GM18502 (cell line): ENCODE results near the gene GRB7.
"Not testable (repeated sequence)": the region's sequence is repeated elsewhere in the genome, so short reads cannot be mapped to it uniquely, and the experiment has no call there.

Source experiments
- ATAC-seq: cut with Tn5 transposase; IDR thresholded peaks from one replicate; pipeline ENCODE4 v1.9.1; 2021; ENCODE audit warnings: mild to moderate bottlenecking; ENCODE audit not compliant: unreplicated experiment, poor library complexity

Gene GRB7

GRCh38 chr17:39709319-39709997 is 28.3 kb upstream of the GRB7 start:
- ATAC-seq, result no peak

GRCh38 chr17:39709998-39710964 is 27.5 kb upstream of the GRB7 start:
- no peak for ATAC-seq

DNA sequence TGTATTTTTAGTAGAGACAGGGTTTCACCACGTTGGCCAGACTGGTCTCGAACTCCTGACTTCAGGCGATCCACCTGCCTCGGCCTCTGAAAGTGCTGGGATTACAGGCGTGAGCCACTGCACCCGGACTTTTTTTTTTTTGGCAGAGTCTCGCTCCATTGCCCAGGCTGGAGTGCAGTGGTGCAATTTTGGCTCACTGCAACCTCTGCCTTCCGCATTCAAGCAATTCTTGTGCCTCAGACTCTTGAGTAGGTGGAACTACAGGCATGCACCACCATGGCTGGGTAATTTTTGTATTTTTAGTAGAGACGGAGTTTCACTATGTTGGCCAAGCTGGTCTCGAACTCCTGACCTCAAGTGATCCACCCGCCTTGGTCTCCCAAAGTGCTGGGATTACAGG is 26.7 kb upstream of the GRB7 start:
- ATAC-seq, result not testable (repeated sequence)

GRCh38 chr17:39711851-39712250 is 25.9 kb upstream of the GRB7 start:
- no peak for ATAC-seq

GRCh38 chr17:39714234-39714633 is 23.5 kb upstream of the GRB7 start:
- ATAC-seq, result no peak

GRCh38 chr17:39715375-39716072 is 22.2 kb upstream of the GRB7 start:
- ATAC-seq, result no peak

DNA sequence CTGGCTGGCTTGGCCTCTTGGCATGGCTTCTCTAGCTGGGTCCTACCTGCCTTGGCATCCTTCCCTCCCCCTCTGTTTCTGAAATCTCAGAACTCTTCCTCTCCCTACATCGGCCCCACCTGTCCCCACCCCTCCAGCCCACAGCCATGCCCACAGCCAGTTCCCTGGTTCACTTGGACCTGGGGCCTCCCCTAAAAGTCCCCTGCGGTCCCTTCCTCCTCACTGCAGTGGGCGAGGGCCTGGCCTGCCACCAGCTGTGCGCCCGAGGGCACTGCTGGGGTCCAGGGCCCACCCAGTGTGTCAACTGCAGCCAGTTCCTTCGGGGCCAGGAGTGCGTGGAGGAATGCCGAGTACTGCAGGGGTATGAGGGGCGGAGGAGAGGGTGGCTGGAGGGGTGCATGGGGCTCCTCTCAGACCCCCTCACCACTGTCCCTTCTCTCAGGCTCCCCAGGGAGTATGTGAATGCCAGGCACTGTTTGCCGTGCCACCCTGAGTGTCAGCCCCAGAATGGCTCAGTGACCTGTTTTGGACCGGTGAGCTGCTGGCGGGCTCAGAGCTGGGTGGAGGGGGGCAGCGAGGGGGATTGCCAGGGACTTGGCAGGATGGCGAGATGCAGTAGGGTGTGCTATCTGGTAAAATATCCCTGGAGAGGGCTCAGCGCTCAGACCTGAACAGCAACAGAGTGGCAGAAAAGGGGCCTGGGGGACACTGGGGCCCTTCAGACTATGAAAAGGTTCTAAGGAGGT is 21.5 kb upstream of the GRB7 start:
- no peak for ATAC-seq

GRCh38 chr17:39716879-39717536 is 20.7 kb upstream of the GRB7 start:
- ATAC-seq, result no peak

GRCh38 chr17:39717660-39718059 is 20.1 kb upstream of the GRB7 start:
- no peak for ATAC-seq

DNA sequence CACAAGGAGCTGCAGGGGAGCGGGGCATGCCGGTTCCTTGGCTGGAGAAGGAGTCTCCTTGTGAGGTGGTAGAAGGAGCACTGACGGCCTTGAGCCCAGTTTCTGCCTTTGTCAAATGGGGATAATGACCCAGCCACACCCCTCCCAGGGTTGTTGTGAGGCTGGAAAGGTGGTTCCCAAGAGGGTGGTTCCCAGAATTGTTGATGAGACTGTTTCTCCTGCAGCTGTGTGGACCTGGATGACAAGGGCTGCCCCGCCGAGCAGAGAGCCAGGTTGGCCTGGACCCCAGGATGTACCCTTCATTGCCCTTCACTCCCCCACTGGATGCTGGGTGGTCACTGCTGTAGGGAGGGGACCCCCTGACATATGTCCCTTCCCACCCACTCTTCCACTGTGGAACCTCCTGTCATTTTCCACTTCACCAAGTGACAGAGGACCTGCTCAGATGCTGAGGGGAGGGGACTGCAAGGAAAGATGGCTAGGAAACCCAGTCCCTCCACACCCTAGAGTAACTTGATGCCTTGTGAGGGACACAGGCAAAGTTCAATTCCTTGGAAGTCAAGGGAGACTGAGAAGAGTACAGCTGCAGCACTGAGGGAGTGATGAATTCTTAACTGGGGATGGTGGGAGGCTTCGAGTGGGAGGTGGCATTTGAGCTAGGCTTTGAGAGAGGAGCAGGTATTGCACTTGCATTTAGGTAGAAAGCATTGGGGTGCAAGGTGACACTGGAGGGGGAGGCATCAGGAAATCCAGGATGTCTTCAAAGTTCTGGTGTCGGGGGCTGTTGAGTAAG is 18.0 kb upstream of the GRB7 start:
- ATAC-seq, result no peak

- ATAC-seq, result no peak
Observed at GRCh38 chr17:39722104-39722503, 15.6 kb upstream of the GRB7 start.

DNA sequence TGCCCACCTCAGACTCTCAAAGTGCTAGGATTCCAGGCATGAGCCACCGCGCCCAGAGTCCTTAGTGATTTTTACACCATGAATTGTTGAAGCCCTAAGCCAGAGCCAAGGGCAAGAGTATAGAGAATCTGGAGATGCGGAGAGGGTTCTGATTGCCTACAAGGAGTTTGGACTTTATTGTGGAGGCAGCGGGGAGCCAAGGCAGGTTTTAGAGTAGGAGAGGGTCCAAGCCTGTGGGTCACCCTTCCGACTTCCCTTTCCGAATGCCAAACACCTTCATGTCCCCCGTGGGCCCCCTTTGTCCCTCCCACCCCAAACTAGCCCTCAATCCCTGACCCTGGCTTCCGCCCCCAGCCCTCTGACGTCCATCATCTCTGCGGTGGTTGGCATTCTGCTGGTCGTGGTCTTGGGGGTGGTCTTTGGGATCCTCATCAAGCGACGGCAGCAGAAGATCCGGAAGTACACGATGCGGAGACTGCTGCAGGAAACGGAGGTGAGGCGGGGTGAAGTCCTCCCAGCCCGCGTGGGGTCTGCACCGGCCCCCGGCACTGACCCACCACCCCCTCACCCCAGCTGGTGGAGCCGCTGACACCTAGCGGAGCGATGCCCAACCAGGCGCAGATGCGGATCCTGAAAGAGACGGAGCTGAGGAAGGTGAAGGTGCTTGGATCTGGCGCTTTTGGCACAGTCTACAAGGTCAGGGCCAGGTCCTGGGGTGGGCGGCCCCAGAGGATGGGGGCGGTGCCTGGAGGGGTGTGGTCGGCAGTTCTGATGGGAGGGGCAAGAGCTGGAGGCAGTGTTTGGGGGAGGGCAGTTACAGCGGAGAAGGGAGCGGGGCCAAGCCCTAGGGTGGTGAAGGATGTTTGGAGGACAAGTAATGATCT is 14.5 kb upstream of the GRB7 start:
- ATAC-seq, result no peak

GRCh38 chr17:39724731-39725130 is 13.0 kb upstream of the GRB7 start:
- ATAC-seq, result no peak

DNA sequence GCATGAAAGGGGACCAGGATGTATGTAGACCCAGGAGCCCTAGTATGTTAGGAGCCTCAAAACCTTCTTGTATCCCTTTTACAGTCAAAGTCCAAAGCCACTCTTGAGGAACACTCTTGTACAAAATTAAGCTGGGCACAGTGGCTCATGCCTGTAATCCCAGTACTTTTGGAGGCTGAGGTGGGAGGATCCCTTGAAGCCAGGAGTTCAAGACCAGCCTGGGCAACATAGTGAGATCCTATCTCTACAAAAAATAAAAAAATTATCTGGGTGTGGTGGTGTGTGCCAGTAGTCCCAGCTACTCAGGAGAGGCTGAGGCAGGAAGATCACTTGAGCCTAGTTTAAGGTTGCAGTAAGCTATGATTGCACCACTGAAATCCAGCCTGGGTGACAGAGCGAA is 11.8 kb upstream of the GRB7 start:
- ATAC-seq, result not testable (repeated sequence)

DNA sequence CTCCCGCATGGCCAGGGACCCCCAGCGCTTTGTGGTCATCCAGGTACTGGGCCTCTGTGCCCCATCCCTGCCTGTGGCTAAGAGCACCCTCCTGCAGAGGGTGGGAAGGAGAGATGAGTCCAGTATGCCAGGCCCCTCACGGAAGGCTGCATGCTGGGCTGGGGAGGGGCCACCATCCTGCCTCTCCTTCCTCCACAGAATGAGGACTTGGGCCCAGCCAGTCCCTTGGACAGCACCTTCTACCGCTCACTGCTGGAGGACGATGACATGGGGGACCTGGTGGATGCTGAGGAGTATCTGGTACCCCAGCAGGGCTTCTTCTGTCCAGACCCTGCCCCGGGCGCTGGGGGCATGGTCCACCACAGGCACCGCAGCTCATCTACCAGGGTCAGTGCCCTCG is 11.1 kb upstream of the GRB7 start:
- ATAC-seq, result no peak

DNA sequence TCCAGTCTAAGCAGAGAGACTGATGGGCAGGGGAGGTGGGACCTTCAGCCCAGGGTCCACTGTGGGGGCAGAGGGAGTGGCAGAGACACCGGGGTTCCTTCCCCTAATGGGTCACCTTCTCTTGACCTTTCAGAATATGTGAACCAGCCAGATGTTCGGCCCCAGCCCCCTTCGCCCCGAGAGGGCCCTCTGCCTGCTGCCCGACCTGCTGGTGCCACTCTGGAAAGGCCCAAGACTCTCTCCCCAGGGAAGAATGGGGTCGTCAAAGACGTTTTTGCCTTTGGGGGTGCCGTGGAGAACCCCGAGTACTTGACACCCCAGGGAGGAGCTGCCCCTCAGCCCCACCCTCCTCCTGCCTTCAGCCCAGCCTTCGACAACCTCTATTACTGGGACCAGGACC is 10.2 kb upstream of the GRB7 start:
- ATAC-seq, result no peak

- ATAC-seq, result no peak
Observed at GRCh38 chr17:39729280-39729851, 8.4 kb upstream of the GRB7 start.
